OCI-LY7 (cell line): ENCODE measurements around the gene CASP8AP2. TPM values are rescaled to one million over a fixed set of nuclear protein-coding genes. Genes with fewer than 3 reads are reported as not detected.
A peak's percentile ranks its signal among the peaks of the same experiment; 100 is the strongest.

Source experiments
- BruUV-seq: library from RNA; stranded (reverse); fragments of 400-500 nt; replicated peaks from 2 replicates; lab custom pipeline; 2021; lab: Mats Ljungman, UMichigan
- CTCF ChIA-PET: fragments of 300-600 bp; sonication (Branson Sonifier 250); formaldehyde crosslinking; loops from one replicate; lab custom pipeline; 2022; ENCODE audit warnings: antibody characterized with exemption; ENCODE audit not compliant: unreplicated experiment; lab: Charles Lee
- POLR2A ChIA-PET: fragments of 300-600 bp; sonication (Branson Sonifier 250); formaldehyde crosslinking; loops from one replicate; lab custom pipeline; 2022; ENCODE audit warnings: antibody characterized with exemption; lab: Charles Lee
- DNase-seq: peaks from one replicate; pipeline ENCODE4 v3.0.0-alpha.2; 2015; ENCODE audit warnings: low spot score
- H2AFZ ChIP-seq: fragments of 200-600 bp; sonication (generic), shearing (Covaris generic); 2 replicates; pipeline ENCODE4 v1.6.1; 2014; ENCODE audit warnings: mild to moderate bottlenecking, antibody characterized with exemption, low read length, moderate library complexity
- H3K27ac ChIP-seq: fragments of 200-600 bp; sonication (generic); 2 replicates; pipeline ENCODE4 v1.5.1; 2014; ENCODE audit warnings: mixed run types, low read depth, mild to moderate bottlenecking, moderate library complexity, low read length, inconsistent platforms; ENCODE audit not compliant: poor library complexity, severe bottlenecking
- H3K36me3 ChIP-seq: fragments of 200-600 bp; sonication (generic); 2 replicates; pipeline ENCODE4 v1.6.1; 2014; ENCODE audit warnings: mild to moderate bottlenecking, antibody characterized with exemption, low read length, moderate library complexity, mixed read lengths; ENCODE audit not compliant: insufficient read depth
- H3K4me1 ChIP-seq: fragments of 200-600 bp; sonication (generic); 2 replicates; pipeline ENCODE4 v1.5.1; 2014; ENCODE audit warnings: mild to moderate bottlenecking, low read length; ENCODE audit not compliant: insufficient read depth, poor library complexity, severe bottlenecking
- H3K4me2 ChIP-seq: fragments of 200-600 bp; sonication (generic); 2 replicates; pipeline ENCODE4 v1.6.1; 2014; ENCODE audit warnings: mild to moderate bottlenecking, low read length
- H3K4me3 ChIP-seq: fragments of 200-600 bp; sonication (generic); 2 replicates; pipeline ENCODE4 v1.5.1; 2014; ENCODE audit warnings: mild to moderate bottlenecking, low read depth, low read length; ENCODE audit not compliant: poor library complexity, severe bottlenecking
- H3K79me2 ChIP-seq: fragments of 200-600 bp; sonication (generic); 2 replicates; pipeline ENCODE4 v1.6.1; 2016; ENCODE audit warnings: low read depth, mild to moderate bottlenecking, low read length, moderate library complexity, mixed read lengths; ENCODE audit not compliant: insufficient read depth
- H3K9me2 ChIP-seq: fragments of 200-600 bp; sonication (generic); 2 replicates; pipeline ENCODE4 v1.6.1; 2016; ENCODE audit warnings: mild to moderate bottlenecking, low read length, mixed read lengths; ENCODE audit not compliant: insufficient read depth
- H3K9me3 ChIP-seq: fragments of 200-600 bp; sonication (generic); 2 replicates; pipeline ENCODE4 v1.6.1; 2014; ENCODE audit warnings: mild to moderate bottlenecking, mixed run types, low read length, mixed read lengths
- H4K20me1 ChIP-seq: fragments of 200-600 bp; sonication (generic); 2 replicates; pipeline ENCODE4 v1.6.1; 2014; ENCODE audit warnings: mild to moderate bottlenecking, antibody characterized with exemption, low read length, moderate library complexity, mixed read lengths; ENCODE audit not compliant: insufficient read depth
- CTCF ChIP-seq: fragments of 200-600 bp; sonication (generic); conservative IDR thresholded peaks from 2 replicates; pipeline ENCODE4 v1.5.1; 2014; ENCODE audit warnings: mild to moderate bottlenecking, antibody characterized with exemption, low read length, moderate library complexity, mixed read lengths
- EZH2phosphoT487 ChIP-seq: fragments of 200-600 bp; sonication (generic); IDR thresholded peaks from 2 replicates; pipeline ENCODE4 v1.6.1; 2018; ENCODE audit warnings: low read depth, borderline replicate concordance, mild to moderate bottlenecking, mixed run types, antibody characterized with exemption, low read length, moderate library complexity, mixed read lengths
- intact Hi-C: fragments of 100-400 bp; cut with micrococcal nuclease; formaldehyde crosslinking; loops from one replicate; pipeline ENCODE4 v1.10.0; 2022; ENCODE audit not compliant: unreplicated experiment
- total RNA-seq, 2 experiments: library from RNA; depleted of rRNA in 1 of 2; stranded (reverse); fragments of >200 nt in 1 of 2; shearing (Covaris generic) in 1 of 2; gene quantifications; 2 replicates each; pipeline ENCODE4 v1.2.3, GENCODE V29; 2014 to 2022

CASP8AP2 gene
- total RNA-seq, 2 experiments from 2014 or later: 22.6 to 39.5 TPM

GRCh38 chr6:89830170-89830809 is 610 bp downstream of the CASP8AP2 start:
- ChIA-PET POLR2A (interaction anchor here (0.8 to 2.1 kb wide), 4 partner anchors 10 to 17 kb away, joined by 3 to 15 read pairs (median 4); no protein-coding TSS in a partner anchor), CTCF (interaction anchor here (0.6 kb wide), 1 partner anchor 468 kb away, joined by 3 read pairs; no protein-coding TSS in a partner anchor)
- peaks cover 18% of the 10 kb centered on the region for H3K4me1 ChIP-seq
- peak overlapping the region; percentile 87 for H3K4me2 ChIP-seq
- 0 out of 2 replicates have a peak overlapping the region, but pooled peaks have one; percentile 2 for H2AFZ ChIP-seq
- peak overlapping the region; percentile 86 for H3K4me3 ChIP-seq
- no peaks in the 10 kb centered on the region for H3K9me2 ChIP-seq
- H3K9me3 ChIP-seq: no peaks in the 10 kb centered on the region
- H3K36me3 ChIP-seq: peaks cover 40% of the 10 kb centered on the region
- intact Hi-C loops: no loop called here
- no peaks in the 10 kb centered on the region for H4K20me1 ChIP-seq
- peak; percentile 13 for DNase-seq
- TSS peak; percentile 74 for BruUV-seq
- peaks cover 43% of the 10 kb centered on the region for H3K79me2 ChIP-seq
- peak overlapping the region; percentile 40 for H3K27ac ChIP-seq
- TF ChIP-seq CTCF: no peak
- TF ChIP-seq EZH2phosphoT487: no peak

DNA sequence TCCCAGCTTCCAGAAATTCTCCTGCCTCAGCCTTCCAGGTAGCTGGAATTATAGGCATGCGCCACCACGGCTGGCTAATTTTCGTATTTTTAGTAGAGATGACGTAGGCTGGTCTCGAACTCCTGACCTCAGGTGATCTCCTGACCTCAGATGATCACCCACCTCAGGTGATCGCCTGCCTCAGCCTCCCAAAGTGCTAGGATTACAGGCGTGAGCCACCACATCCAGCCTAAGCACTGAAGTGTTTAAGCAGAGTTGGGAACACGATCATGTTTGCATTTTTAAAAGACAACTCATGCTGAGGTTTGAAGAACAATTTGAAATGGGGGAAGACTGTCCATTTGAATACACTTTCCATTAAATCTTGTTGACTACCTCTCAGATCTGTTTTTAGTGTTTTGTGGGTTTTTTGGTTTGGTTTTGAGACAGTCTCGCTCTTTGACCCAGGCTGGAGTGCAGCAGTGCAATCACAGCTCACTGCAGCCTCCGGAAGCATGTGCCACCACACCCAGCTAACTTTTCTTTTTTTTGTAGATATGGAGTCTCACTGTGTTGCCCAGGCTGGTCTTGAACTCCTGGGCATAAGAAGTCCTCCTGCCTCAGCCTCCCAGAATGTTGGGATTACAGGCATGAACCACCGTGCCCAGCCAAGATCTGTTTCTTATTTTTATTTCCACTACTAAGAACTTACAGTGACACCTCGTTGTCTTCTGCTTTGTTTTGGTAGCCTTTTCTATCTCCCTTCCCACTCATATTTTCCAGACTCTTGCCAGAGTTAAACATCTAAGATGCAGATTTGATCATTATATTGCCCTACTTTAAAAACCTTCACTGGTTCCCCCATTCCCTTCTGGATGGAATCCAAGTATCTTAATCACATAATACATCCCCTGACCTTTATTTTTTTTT is 5.5 kb downstream of the CASP8AP2 start:
- Histone ChIP-seq H3K79me2 (peaks cover 82% of the 10 kb centered on the region), H3K9me3 (no peaks in the 10 kb centered on the region), H3K27ac (peak overlapping the region; percentile 55), H3K4me2 (peak overlapping the region; percentile 55), H3K4me1 (peaks cover 30% of the 10 kb centered on the region), H3K4me3 (peak overlapping the region; percentile 29), H3K9me2 (no peaks in the 10 kb centered on the region), H2AFZ (no peak overlapping the region), H3K36me3 (peaks cover 74% of the 10 kb centered on the region), H4K20me1 (no peaks in the 10 kb centered on the region)
- DNase-seq: peak; percentile 45
- POLR2A ChIA-PET: interaction anchor here (0.7 to 1.4 kb wide), 2 partner anchors 11 to 532 kb away, joined by 4 read pairs; no protein-coding TSS in a partner anchor
- intact Hi-C loops: no loop called here
- no peak for TF ChIP-seq CTCF
- no peak for TF ChIP-seq EZH2phosphoT487
- CTCF ChIA-PET: no interaction called here
- BruUV-seq: no TSS peak
